Prostate gland (tissue), 2 donors: ENCODE results near the gene SLC30A10.

Experiments used
- CTCF ChIP-seq, 4 experiments: fragments of 200-600 bp in 2 of 4; fragments of 450-650 bp in 2 of 4; sonication (generic) in 2 of 4; IDR thresholded peaks; 1 replicate in 3 of 4; 2 replicates in 1 of 4; pipeline ENCODE4 v1.5.1; 2016 to 2019; ENCODE audit warnings: antibody characterized with exemption in 4 of 4, mild to moderate bottlenecking in 2 of 4, moderate library complexity in 2 of 4
- POLR2AphosphoS5 ChIP-seq: sonication (generic); formaldehyde crosslinking; IDR thresholded peaks from one replicate; pipeline ENCODE4 v1.6.1; 2017; ENCODE audit warnings: antibody characterized with exemption

DNA sequence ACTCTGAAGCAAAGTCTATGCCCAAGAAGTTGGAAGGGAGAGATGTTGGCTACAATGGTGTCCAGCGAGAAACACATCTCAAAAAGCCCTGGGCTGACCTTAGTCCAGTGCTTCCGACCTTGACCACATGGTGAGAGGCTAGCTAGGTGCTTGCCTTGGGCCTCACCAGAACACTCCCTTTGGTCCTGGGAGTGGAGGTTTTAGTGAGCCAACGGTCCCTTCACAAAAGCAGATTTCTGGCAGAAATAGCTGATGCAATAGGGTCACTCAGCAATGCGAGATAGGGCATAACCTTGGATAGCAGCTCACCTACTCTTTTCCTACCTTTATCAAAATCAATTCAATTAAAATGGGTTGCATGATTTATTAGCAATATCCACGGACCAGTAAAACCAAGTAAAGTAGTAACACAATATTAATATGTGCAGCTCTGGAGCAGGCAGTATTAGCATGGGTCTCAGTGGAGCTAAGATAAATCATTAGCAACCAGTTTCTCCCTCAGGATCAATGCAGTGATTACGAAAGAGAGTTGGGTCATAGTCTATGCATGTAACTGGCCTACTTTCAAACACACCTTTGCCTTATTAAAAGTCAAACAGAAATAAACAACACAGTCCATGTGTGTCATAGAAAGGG is 1.9 kb downstream of the SLC30A10 start:
- TF ChIP-seq CTCF (IDR thresholded peaks at IDR 0.05) (no peak), POLR2AphosphoS5 (no peak)
